Liver (tissue), 3 donors: ENCODE data around the gene UBR4.

ENCODE experiments used
- EGR1 ChIP-seq, 2 donors: IDR thresholded peaks; 2 replicates each; pipeline ENCODE4 v1.6.1; 2016 to 2018; ENCODE audit warnings: antibody characterized with exemption in 2 of 2, low read depth in 2 of 2
- GABPA ChIP-seq, 2 donors: IDR thresholded peaks in 1 of 2; conservative IDR thresholded peaks in 1 of 2; 2 replicates each; pipeline ENCODE4 v1.6.1; 2016; ENCODE audit warnings: antibody characterized with exemption in 2 of 2, mild to moderate bottlenecking in 1 of 2, moderate library complexity in 1 of 2
- JUND ChIP-seq, 2 donors: IDR thresholded peaks; 2 replicates each; pipeline ENCODE4 v1.6.1; 2016; ENCODE audit warnings: antibody characterized with exemption in 2 of 2
- NR2F2 ChIP-seq: IDR thresholded peaks from 2 replicates; pipeline ENCODE4 v1.6.1; 2016; ENCODE audit warnings: antibody characterized with exemption
- RAD21 ChIP-seq, 2 donors: IDR thresholded peaks; 2 replicates each; pipeline ENCODE4 v1.6.1; 2016; ENCODE audit warnings: antibody characterized with exemption in 2 of 2, mild to moderate bottlenecking in 2 of 2
- SP1 ChIP-seq: IDR thresholded peaks from 2 replicates; pipeline ENCODE4 v1.6.1; 2018; ENCODE audit warnings: antibody characterized with exemption, mild to moderate bottlenecking
- TAF1 ChIP-seq: conservative IDR thresholded peaks from 2 replicates; pipeline ENCODE4 v1.6.1; 2016; ENCODE audit warnings: antibody characterized with exemption, mild to moderate bottlenecking
- YY1 ChIP-seq: IDR thresholded peaks from 2 replicates; pipeline ENCODE4 v1.6.1; 2016; ENCODE audit warnings: antibody characterized with exemption, mild to moderate bottlenecking
- TF ChIP-seq, protein P1 (sequence below): fragments of 150-350 bp; IDR thresholded peaks from 2 replicates; pipeline ENCODE4 v1.5.1; 2017; ENCODE audit warnings: improper control_type of control experiment, low read depth, low read length; ENCODE audit not compliant: missing input control
- TF ChIP-seq, protein P2 (sequence below): IDR thresholded peaks from 2 replicates; pipeline ENCODE4 v1.6.1; 2016; ENCODE audit warnings: antibody characterized with exemption
- TF ChIP-seq, protein P3 (sequence below): IDR thresholded peaks from 2 replicates; pipeline ENCODE4 v1.6.1; 2016; ENCODE audit warnings: antibody characterized with exemption, mild to moderate bottlenecking
- TF ChIP-seq, protein P4 (sequence below): IDR thresholded peaks from 2 replicates; pipeline ENCODE4 v1.6.1; 2016; ENCODE audit warnings: antibody characterized with exemption
- donor health status: healthy.
- donor health status: healthy.

DNA sequence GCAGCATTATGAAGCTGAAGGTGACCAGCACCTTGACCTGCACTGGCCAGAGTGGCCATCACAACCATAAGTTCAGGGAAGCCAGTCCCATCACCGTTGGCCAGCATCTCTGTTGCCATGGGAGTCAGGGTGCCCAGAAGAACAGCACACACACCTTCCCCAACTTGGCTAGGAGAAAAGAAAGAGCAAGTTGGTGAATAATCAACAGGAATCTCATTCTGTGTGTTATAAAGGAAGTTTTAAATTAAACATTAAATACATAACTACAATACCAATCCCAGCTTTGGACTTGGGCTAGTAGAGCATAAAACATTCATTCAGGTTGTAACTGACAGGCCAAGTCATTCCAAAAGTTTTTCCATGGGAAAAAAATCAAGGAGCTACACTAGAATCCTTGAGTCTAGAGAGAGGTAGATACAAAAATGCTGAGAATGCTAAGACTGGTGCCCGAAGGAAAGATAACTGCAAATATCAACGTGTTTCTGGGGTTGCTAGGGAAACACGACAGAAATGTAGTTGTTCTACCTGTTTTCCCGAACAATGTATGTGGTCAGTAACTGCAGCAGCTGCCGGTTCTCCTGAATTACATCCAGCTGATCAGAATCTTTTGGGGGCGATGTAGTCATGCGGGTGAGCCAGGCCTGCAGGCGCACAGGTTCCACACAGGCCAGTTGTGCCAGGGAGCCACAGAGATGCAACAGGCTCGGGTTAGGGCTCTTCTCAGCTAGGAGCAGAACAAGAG is 45.6 kb downstream of the UBR4 start:
- TF ChIP-seq, protein P1, sequence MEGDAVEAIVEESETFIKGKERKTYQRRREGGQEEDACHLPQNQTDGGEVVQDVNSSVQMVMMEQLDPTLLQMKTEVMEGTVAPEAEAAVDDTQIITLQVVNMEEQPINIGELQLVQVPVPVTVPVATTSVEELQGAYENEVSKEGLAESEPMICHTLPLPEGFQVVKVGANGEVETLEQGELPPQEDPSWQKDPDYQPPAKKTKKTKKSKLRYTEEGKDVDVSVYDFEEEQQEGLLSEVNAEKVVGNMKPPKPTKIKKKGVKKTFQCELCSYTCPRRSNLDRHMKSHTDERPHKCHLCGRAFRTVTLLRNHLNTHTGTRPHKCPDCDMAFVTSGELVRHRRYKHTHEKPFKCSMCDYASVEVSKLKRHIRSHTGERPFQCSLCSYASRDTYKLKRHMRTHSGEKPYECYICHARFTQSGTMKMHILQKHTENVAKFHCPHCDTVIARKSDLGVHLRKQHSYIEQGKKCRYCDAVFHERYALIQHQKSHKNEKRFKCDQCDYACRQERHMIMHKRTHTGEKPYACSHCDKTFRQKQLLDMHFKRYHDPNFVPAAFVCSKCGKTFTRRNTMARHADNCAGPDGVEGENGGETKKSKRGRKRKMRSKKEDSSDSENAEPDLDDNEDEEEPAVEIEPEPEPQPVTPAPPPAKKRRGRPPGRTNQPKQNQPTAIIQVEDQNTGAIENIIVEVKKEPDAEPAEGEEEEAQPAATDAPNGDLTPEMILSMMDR: no peak
- TF ChIP-seq TAF1: no peak
- TF ChIP-seq, protein P2, sequence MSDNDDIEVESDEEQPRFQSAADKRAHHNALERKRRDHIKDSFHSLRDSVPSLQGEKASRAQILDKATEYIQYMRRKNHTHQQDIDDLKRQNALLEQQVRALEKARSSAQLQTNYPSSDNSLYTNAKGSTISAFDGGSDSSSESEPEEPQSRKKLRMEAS: no peak
- no peak for TF ChIP-seq SP1
- TF ChIP-seq JUND (IDR thresholded peaks at IDR 0.05): no peak
- TF ChIP-seq RAD21 (IDR thresholded peaks at IDR 0.05): no peak
- no peak for TF ChIP-seq YY1
- TF ChIP-seq, protein P3, sequence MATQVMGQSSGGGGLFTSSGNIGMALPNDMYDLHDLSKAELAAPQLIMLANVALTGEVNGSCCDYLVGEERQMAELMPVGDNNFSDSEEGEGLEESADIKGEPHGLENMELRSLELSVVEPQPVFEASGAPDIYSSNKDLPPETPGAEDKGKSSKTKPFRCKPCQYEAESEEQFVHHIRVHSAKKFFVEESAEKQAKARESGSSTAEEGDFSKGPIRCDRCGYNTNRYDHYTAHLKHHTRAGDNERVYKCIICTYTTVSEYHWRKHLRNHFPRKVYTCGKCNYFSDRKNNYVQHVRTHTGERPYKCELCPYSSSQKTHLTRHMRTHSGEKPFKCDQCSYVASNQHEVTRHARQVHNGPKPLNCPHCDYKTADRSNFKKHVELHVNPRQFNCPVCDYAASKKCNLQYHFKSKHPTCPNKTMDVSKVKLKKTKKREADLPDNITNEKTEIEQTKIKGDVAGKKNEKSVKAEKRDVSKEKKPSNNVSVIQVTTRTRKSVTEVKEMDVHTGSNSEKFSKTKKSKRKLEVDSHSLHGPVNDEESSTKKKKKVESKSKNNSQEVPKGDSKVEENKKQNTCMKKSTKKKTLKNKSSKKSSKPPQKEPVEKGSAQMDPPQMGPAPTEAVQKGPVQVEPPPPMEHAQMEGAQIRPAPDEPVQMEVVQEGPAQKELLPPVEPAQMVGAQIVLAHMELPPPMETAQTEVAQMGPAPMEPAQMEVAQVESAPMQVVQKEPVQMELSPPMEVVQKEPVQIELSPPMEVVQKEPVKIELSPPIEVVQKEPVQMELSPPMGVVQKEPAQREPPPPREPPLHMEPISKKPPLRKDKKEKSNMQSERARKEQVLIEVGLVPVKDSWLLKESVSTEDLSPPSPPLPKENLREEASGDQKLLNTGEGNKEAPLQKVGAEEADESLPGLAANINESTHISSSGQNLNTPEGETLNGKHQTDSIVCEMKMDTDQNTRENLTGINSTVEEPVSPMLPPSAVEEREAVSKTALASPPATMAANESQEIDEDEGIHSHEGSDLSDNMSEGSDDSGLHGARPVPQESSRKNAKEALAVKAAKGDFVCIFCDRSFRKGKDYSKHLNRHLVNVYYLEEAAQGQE: no peak
- no peak for TF ChIP-seq EGR1 (IDR thresholded peaks at IDR 0.05; ENCODE audit: low read depth in 2 of 2)
- TF ChIP-seq GABPA (IDR thresholded peaks at IDR 0.05 in 1 of 2, conservative IDR thresholded peaks at IDR 0.05 in 1 of 2): no peak
- TF ChIP-seq NR2F2: no peak
- TF ChIP-seq, protein P4, sequence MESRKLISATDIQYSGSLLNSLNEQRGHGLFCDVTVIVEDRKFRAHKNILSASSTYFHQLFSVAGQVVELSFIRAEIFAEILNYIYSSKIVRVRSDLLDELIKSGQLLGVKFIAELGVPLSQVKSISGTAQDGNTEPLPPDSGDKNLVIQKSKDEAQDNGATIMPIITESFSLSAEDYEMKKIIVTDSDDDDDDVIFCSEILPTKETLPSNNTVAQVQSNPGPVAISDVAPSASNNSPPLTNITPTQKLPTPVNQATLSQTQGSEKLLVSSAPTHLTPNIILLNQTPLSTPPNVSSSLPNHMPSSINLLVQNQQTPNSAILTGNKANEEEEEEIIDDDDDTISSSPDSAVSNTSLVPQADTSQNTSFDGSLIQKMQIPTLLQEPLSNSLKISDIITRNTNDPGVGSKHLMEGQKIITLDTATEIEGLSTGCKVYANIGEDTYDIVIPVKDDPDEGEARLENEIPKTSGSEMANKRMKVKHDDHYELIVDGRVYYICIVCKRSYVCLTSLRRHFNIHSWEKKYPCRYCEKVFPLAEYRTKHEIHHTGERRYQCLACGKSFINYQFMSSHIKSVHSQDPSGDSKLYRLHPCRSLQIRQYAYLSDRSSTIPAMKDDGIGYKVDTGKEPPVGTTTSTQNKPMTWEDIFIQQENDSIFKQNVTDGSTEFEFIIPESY: no peak
